Placental epithelial cell (primary cell): ENCODE measurements around the gene MTMR8. TPM values are rescaled to one million over a fixed set of nuclear protein-coding genes. Genes with fewer than 3 reads are reported as not detected.

Experiments used
- total RNA-seq: library from RNA; depleted of rRNA; stranded (reverse); fragments of >200 nt; gene quantifications from 2 replicates; pipeline ENCODE4 v1.2.3, GENCODE V29; 2012

Gene MTMR8
- 0.76 and 0.79 TPM in 2 replicates for total RNA-seq

DNA sequence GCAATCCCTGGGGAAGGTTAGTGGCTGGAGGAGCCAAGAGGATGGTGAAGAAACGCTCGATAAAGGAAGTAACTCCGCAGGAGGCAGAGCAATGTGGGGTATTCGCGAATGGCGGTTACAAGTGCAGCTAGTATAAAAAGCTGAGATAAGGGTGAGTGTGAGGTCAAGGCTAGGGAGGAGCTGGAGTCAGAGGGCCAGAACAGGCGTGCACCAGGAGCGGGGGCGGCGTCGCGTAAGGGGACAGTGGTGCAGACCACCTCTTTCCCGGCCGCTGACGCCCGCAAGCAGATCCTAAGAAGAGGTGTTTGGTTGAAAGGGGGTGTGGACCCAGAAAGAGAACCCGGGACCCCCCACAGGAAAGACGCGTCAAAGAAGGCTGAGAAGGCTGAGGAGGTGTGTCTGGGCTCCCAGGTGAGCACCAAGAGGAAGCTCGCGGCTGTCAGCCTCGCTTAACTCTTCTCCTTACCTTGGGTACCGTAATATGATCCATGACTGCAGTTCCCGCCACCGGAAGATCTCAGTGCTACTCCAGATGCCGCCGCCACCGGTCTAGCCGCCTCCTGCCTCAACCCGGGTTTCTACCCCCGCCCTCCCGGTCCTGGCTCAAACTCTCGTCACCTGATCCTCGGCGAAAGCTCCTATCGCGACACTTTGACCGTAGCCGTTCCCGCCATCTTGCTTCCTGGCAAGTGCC is at the start of gene MTMR8:
Gene MTMR8 (minus strand): TSS at position 579 of the 694 bp plus-strand sequence. CDS start 89 bp downstream, at position 490.

DNA sequence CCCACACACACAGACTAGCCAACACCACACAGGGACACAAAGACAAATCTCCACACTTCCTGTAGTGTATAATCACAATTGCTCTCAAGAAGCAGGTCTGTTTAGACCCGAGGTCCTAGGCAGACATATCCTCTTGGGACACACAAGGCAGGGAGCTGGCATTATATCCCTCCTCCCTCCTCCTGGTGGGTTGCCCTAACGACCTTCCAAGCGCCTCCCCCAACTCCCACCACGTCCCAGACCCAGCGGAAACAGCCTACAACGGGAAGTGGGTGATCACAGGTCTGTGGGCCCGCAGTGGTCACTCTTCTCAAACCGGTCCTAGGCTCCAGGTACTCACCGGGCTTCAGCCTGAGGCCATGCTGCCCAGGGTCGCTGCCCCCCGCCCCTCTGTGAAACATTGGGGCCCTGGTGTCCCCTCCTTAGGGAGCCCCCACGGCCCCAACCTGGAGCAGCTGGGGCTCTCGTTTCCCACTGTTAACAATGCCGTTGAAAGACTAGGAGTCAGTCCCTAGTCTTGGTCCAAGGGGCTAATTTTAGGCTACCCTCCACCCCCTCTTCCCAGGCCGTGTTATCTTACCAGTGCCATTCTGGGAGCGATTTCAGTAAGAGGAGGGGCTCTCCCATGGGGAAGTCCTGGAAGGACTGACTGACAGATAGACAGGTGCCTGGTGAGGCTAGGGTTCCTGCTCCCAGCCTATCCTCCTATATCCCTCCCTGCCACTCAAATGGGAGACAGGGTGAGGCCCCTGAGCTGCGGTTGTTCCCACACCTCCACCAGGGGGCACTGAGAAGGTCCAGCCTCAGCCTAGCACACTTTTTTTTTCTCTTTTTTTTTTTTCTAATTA is 164.9 kb downstream of the MTMR8 start, which contains the start of gene ASB12:
Gene ASB12 (minus strand): TSS at position 485 of the 848 bp plus-strand sequence. CDS start 4,957 bp downstream, outside the sequence.

Other genes with a start within 250 kb of the MTMR8 start
- 2.4 TPM in 2 replicates for gene AMER1, start 189.7 kb downstream of the MTMR8 start, total RNA-seq
- gene ASB12, start 164.8 kb downstream of the MTMR8 start, total RNA-seq, result not detected in 2 replicates